ENCODE results near the gene SFXN5. TPM values are rescaled to one million over a fixed set of nuclear protein-coding genes. Genes with fewer than 3 reads are reported as not detected.
A peak's percentile ranks its signal among the peaks of the same experiment; 100 is the strongest.

The SFXN5 gene
- total and polyA plus RNA-seq, 4 donors, result 6.3 to 20.7 (median 14.8) TPM

- Histone ChIP-seq H3K27me3 (ENCODE audit: control insufficient read depth in 1 of 2, insufficient read depth in 2 of 2, low read length in 1 of 2) (no peaks in the 10 kb centered on the region), H3K4me1 (ENCODE audit: control insufficient read depth in 1 of 2, insufficient read depth in 2 of 2, low read length in 2 of 2) (no peaks in the 10 kb centered on the region), H3K4me3 (ENCODE audit: low read length in 2 of 2) (no peak overlapping the region), H3K36me3 (ENCODE audit: control insufficient read depth in 1 of 2, insufficient read depth in 2 of 2, low read length in 1 of 2) (no peaks in the 10 kb centered on the region), H3K27ac (ENCODE audit: low read depth in 1 of 2, low read length in 2 of 2) (no peak overlapping the region), H3K9me3 (ENCODE audit: control insufficient read depth, low read length) (no peaks in the 10 kb centered on the region)
- intact Hi-C loops (cut with DNase I), result no loop called here
- ATAC-seq (ENCODE audit: low FRiP score) (no peak), DNase-seq (no peak)
- WGBS, 2 donors, result 85 to 91% methylated on average over 1 of the region's 1 CpG
These were observed 48.0 kb downstream of the SFXN5 start for GRCh38 chr2:73023497-73023896.

- Histone ChIP-seq H3K27ac (ENCODE audit: low read depth in 1 of 2, low read length in 2 of 2) (no peak overlapping the region), H3K9me3 (ENCODE audit: control insufficient read depth, low read length) (no peaks in the 10 kb centered on the region), H3K27me3 (ENCODE audit: control insufficient read depth in 1 of 2, insufficient read depth in 2 of 2, low read length in 1 of 2) (no peaks in the 10 kb centered on the region), H3K36me3 (ENCODE audit: control insufficient read depth in 1 of 2, insufficient read depth in 2 of 2, low read length in 1 of 2) (no peaks in the 10 kb centered on the region), H3K4me1 (ENCODE audit: control insufficient read depth in 1 of 2, insufficient read depth in 2 of 2, low read length in 2 of 2) (no peaks in the 10 kb centered on the region), H3K4me3 (ENCODE audit: low read length in 2 of 2) (no peak overlapping the region)
- 88 to 89% methylated on average over 4 of the region's 4 CpGs for WGBS, 2 donors
- intact Hi-C loops (cut with DNase I), result no loop called here
- no peak for ATAC-seq (ENCODE audit: low FRiP score)
- peak in 1 of 2 donors; percentile 34 for DNase-seq
These were observed 49.4 kb downstream of the SFXN5 start for GRCh38 chr2:73022024-73022568.

- Histone ChIP-seq H3K9me3 (ENCODE audit: control insufficient read depth, low read length) (no peaks in the 10 kb centered on the region), H3K36me3 (ENCODE audit: control insufficient read depth in 1 of 2, insufficient read depth in 2 of 2, low read length in 1 of 2) (no peaks in the 10 kb centered on the region), H3K27me3 (ENCODE audit: control insufficient read depth in 1 of 2, insufficient read depth in 2 of 2, low read length in 1 of 2) (no peaks in the 10 kb centered on the region), H3K4me1 (ENCODE audit: control insufficient read depth in 1 of 2, insufficient read depth in 2 of 2, low read length in 2 of 2) (no peaks in the 10 kb centered on the region), H3K4me3 (ENCODE audit: low read length in 2 of 2) (no peak overlapping the region), H3K27ac (ENCODE audit: low read depth in 1 of 2, low read length in 2 of 2) (no peak overlapping the region)
- 79 to 82% methylated on average over 8 of the region's 8 CpGs for WGBS, 2 donors
- DNase-seq (peak in 1 of 2 donors; percentile 44), ATAC-seq (ENCODE audit: low FRiP score) (no peak)
- intact Hi-C loops (cut with DNase I), result no loop called here
These were observed 50.0 kb downstream of the SFXN5 start for GRCh38 chr2:73021371-73022010.

- H3K36me3 ChIP-seq (ENCODE audit: control insufficient read depth in 1 of 2, insufficient read depth in 2 of 2, low read length in 1 of 2), result no peaks in the 10 kb centered on the region
- DNase-seq, result peak in 1 of 2 donors; percentile 64
- H3K4me1 ChIP-seq (ENCODE audit: control insufficient read depth in 1 of 2, insufficient read depth in 2 of 2, low read length in 2 of 2), result no peaks in the 10 kb centered on the region
- no peak overlapping the region for H3K27ac ChIP-seq (ENCODE audit: low read depth in 1 of 2, low read length in 2 of 2)
- intact Hi-C loops (cut with DNase I), result no loop called here
- peak; percentile 29 for ATAC-seq (ENCODE audit: low FRiP score)
- H3K27me3 ChIP-seq (ENCODE audit: control insufficient read depth in 1 of 2, insufficient read depth in 2 of 2, low read length in 1 of 2), result no peaks in the 10 kb centered on the region
- H3K4me3 ChIP-seq (ENCODE audit: low read length in 2 of 2), result no peak overlapping the region
- 63 to 69% methylated on average over 12 of the region's 12 CpGs for WGBS, 2 donors
- no peaks in the 10 kb centered on the region for H3K9me3 ChIP-seq (ENCODE audit: control insufficient read depth, low read length)
These were observed 50.7 kb downstream of the SFXN5 start for GRCh38 chr2:73020657-73021370.

GRCh38 chr2:73020306-73020656 is 51.2 kb downstream of the SFXN5 start:
- Histone ChIP-seq H3K36me3 (ENCODE audit: control insufficient read depth in 1 of 2, insufficient read depth in 2 of 2, low read length in 1 of 2) (no peaks in the 10 kb centered on the region), H3K4me3 (ENCODE audit: low read length in 2 of 2) (no peak overlapping the region), H3K27me3 (ENCODE audit: control insufficient read depth in 1 of 2, insufficient read depth in 2 of 2, low read length in 1 of 2) (no peaks in the 10 kb centered on the region), H3K9me3 (ENCODE audit: control insufficient read depth, low read length) (no peaks in the 10 kb centered on the region), H3K27ac (ENCODE audit: low read depth in 1 of 2, low read length in 2 of 2) (no peak overlapping the region), H3K4me1 (ENCODE audit: control insufficient read depth in 1 of 2, insufficient read depth in 2 of 2, low read length in 2 of 2) (no peaks in the 10 kb centered on the region)
- 91 to 94% methylated on average over 8 of the region's 8 CpGs for WGBS, 2 donors
- ATAC-seq (ENCODE audit: low FRiP score) (no peak), DNase-seq (peak in 1 of 2 donors; percentile 25)
- intact Hi-C loops (cut with DNase I), result no loop called here

GRCh38 chr2:73018188-73018825 is 53.2 kb downstream of the SFXN5 start:
- H3K27ac ChIP-seq (ENCODE audit: low read depth in 1 of 2, low read length in 2 of 2), result no peak overlapping the region
- no peak for ATAC-seq (ENCODE audit: low FRiP score)
- DNase-seq, result no peak
- H3K4me3 ChIP-seq (ENCODE audit: low read length in 2 of 2), result no peak overlapping the region
- H3K36me3 ChIP-seq (ENCODE audit: control insufficient read depth in 1 of 2, insufficient read depth in 2 of 2, low read length in 1 of 2), result no peaks in the 10 kb centered on the region
- no peaks in the 10 kb centered on the region for H3K9me3 ChIP-seq (ENCODE audit: control insufficient read depth, low read length)
- WGBS, 2 donors, result 74 to 78% methylated on average over 2 of the region's 2 CpGs
- H3K27me3 ChIP-seq (ENCODE audit: control insufficient read depth in 1 of 2, insufficient read depth in 2 of 2, low read length in 1 of 2), result no peaks in the 10 kb centered on the region
- H3K4me1 ChIP-seq (ENCODE audit: control insufficient read depth in 1 of 2, insufficient read depth in 2 of 2, low read length in 2 of 2), result peaks cover 0 to 2% of the 10 kb centered on the region in 2 donors
- intact Hi-C loops (cut with DNase I), result no loop called here

- Histone ChIP-seq H3K36me3 (ENCODE audit: control insufficient read depth in 1 of 2, insufficient read depth in 2 of 2, low read length in 1 of 2) (no peaks in the 10 kb centered on the region), H3K27me3 (ENCODE audit: control insufficient read depth in 1 of 2, insufficient read depth in 2 of 2, low read length in 1 of 2) (no peaks in the 10 kb centered on the region), H3K27ac (ENCODE audit: low read depth in 1 of 2, low read length in 2 of 2) (no peak overlapping the region), H3K4me1 (ENCODE audit: control insufficient read depth in 1 of 2, insufficient read depth in 2 of 2, low read length in 2 of 2) (peaks cover 0 to 2% of the 10 kb centered on the region in 2 donors), H3K4me3 (ENCODE audit: low read length in 2 of 2) (no peak overlapping the region), H3K9me3 (ENCODE audit: control insufficient read depth, low read length) (no peaks in the 10 kb centered on the region)
- intact Hi-C loops (cut with DNase I), result no loop called here
- DNase-seq, result no peak
- WGBS, 2 donors, result 16 to 17% methylated on average over 3 of the region's 3 CpGs
- no peak for ATAC-seq (ENCODE audit: low FRiP score)
These were observed 57.6 kb downstream of the SFXN5 start for GRCh38 chr2:73013936-73014335.

GRCh38 chr2:73009177-73009839 is 62.2 kb downstream of the SFXN5 start:
- DNase-seq (peak in 1 of 2 donors; percentile 41), ATAC-seq (ENCODE audit: low FRiP score) (no peak)

More at GRCh38 chr2:73009177-73009839, 62.2 kb downstream of the SFXN5 start:
- no peaks in the 10 kb centered on the region for H3K27me3 ChIP-seq (ENCODE audit: control insufficient read depth in 1 of 2, insufficient read depth in 2 of 2, low read length in 1 of 2)
- H3K4me3 ChIP-seq (ENCODE audit: low read length in 2 of 2), result no peak overlapping the region
- no peaks in the 10 kb centered on the region for H3K36me3 ChIP-seq (ENCODE audit: control insufficient read depth in 1 of 2, insufficient read depth in 2 of 2, low read length in 1 of 2)
- H3K4me1 ChIP-seq (ENCODE audit: control insufficient read depth in 1 of 2, insufficient read depth in 2 of 2, low read length in 2 of 2), result peaks cover 0 to 1% of the 10 kb centered on the region in 2 donors
- no peak overlapping the region for H3K27ac ChIP-seq (ENCODE audit: low read depth in 1 of 2, low read length in 2 of 2)
- no peaks in the 10 kb centered on the region for H3K9me3 ChIP-seq (ENCODE audit: control insufficient read depth, low read length)
- intact Hi-C loops (cut with DNase I), result no loop called here
- WGBS, 2 donors, result 97% methylated on average over 7 of the region's 7 CpGs
